Motor neuron (in vitro differentiated cells): ENCODE data around the gene UBR4. TPM values are rescaled to one million over a fixed set of nuclear protein-coding genes. Genes with fewer than 3 reads are reported as not detected.
A peak's percentile ranks its signal among the peaks of the same experiment; 100 is the strongest.

ENCODE experiments used
- ATAC-seq, 8 experiments: fragments of 200-7000 bp; cut with Tn5 transposase; replicated peaks in 6 of 8; 2 replicates each; pipeline ENCODE4 v1.8.0; 2021; ENCODE audit warnings: mild to moderate bottlenecking in 8 of 8, moderate library complexity in 8 of 8
- H3K27ac ChIP-seq, 2 donors: fragments of 250-450 bp; sonication (Bioruptor Pico); 2 replicates each; pipeline ENCODE4 v1.9.0; 2021; ENCODE audit warnings: antibody characterized with exemption in 2 of 2, mild to moderate bottlenecking in 2 of 2, moderate library complexity in 1 of 2
- H3K4me1 ChIP-seq, 2 donors: fragments of 250-450 bp; sonication (Bioruptor Pico); replicated peaks in 1 of 2; 2 replicates each; pipeline ENCODE4 v1.6.1; 2021; ENCODE audit warnings: antibody characterized with exemption in 2 of 2, mild to moderate bottlenecking in 2 of 2, moderate library complexity in 1 of 2
- H3K4me3 ChIP-seq, 5 donors: fragments of 250-450 bp; sonication (Bioruptor Pico); 2 replicates each; pipeline ENCODE4 v1.9.0; 2021; ENCODE audit warnings: antibody characterized with exemption in 5 of 5, mild to moderate bottlenecking in 5 of 5, moderate library complexity in 4 of 5
- WGBS, 10 experiments: fragments of 450-650 bp; shearing (Covaris generic); methylation state at CpG; one replicate each; pipeline ENCODE4 v1.0.0; 2022; 5-methylcytosine and 5-hydroxymethylcytosine counted together
- in situ Hi-C, 9 experiments: fragments of 400-800 bp; cut with MboI; loops; one replicate each; pipeline ENCODE4 v1.15.0; 2021; ENCODE audit warnings: low sequenced_read_pairs in 9 of 9, low pct_unique_long_range_greater_than_20kb in 2 of 9; ENCODE audit not compliant: unreplicated experiment in 9 of 9
- total RNA-seq, 8 experiments: library from RNA; unstranded; fragments of 300-600 nt; gene quantifications; 2 replicates each; pipeline versions ENCODE4 v1.2.3 to v1.2.4, GENCODE V29; 2022

Gene UBR4
- total RNA-seq, 8 experiments from 2014 or later = 67.4 to 206 (median 116) TPM

DNA sequence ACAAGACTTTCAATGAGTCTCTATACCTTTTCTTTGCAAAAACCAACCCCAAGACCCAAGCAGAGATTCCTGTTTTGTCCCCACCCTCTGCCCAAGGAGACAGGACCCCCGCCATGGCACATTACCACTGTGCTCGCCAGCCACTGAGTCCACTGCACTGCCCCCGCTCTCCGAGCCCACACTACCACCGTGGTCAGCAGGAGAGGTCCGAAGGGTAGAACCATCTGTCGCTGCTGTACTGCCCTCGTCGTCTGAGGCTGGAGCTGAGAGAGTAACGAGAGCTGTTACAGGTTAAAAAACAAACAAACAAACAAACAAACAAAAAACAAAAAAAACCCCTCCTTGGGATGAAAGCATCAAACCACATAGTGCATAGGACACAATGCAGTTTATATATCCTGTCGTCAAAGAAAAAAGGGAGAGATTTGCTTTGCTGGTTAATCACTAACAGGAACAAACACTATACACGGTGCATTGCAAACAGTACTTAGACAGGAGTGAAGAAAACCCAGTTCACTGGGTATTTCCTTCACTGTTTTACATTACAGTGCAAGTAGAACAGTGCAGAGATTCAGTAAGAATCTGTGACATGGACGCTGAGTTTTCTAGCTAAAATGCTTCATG is 71.0 kb downstream of the UBR4 start:
- in situ Hi-C loops = no loop called here
- Histone ChIP-seq H3K4me3 (no peak overlapping the region), H3K27ac (no peak overlapping the region), H3K4me1 (no peaks in the 10 kb centered on the region)
- WGBS, 10 experiments = 55 to 100% (median 83%) methylated on average over 1 to 13 of the region's 13 CpGs
- ATAC-seq = no peak

DNA sequence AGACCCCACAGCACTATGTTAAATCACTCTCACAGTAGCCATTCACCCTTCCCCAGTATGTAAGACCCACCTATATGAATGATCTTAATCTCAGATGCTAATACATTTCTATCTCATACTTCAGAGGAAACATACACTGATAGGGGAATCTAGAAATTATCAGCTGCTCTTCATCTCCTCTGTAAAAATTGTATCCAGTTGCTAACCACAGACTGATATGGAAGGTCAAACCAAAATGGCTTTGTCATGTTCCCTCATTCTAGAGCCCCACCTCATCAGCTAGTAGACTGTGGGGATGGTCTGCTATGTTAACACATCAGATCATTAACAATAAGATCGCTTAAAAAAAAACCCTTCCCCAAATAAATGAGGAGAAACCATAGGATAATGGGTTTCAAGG is 71.7 kb downstream of the UBR4 start:
- WGBS, 10 experiments = 89 to 100% (median 100%) methylated on average over 1 of the region's 1 CpG; no CpG with 5 or more reads in 4 of the 10 experiments
- Histone ChIP-seq H3K4me3 (no peak overlapping the region), H3K4me1 (no peaks in the 10 kb centered on the region), H3K27ac (no peak overlapping the region)
- ATAC-seq = no peak
- in situ Hi-C loops = no loop called here

DNA sequence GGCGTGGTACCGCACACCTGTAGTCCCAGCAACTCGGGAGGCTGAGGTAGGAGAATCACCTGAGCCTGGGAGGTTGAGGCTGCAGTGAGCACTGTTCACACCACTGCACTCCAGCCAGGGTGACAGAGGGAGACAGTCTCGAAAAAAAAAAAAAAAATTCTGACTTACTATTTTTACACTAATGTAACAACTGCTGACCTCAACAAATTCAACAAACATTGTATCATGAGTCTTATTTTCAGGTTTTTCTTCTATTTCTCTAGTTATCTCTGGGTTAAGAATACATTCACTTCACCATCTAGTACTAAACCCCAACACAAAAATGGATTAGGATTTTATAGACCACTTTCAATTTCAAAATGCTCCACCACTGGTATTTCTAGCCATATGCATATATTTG is 72.9 kb downstream of the UBR4 start:
- ATAC-seq = no peak
- WGBS, 10 experiments = 92 to 100% (median 100%) methylated on average over 1 to 4 of the region's 4 CpGs; no CpG with 5 or more reads in 1 of the 10 experiments
- H3K4me1 ChIP-seq = no peaks in the 10 kb centered on the region

GRCh38 chr1:19133360-19133759 is 76.7 kb downstream of the UBR4 start:
- 96 to 100% (median 100%) methylated on average over 1 to 2 of the region's 2 CpGs for WGBS, 10 experiments
- no peak for ATAC-seq
- Histone ChIP-seq H3K4me3 (no peak overlapping the region), H3K4me1 (no peaks in the 10 kb centered on the region), H3K27ac (no peak overlapping the region)
- in situ Hi-C loops = no loop called here

More for the DNA sequence above, 72.9 kb downstream of the UBR4 start:
- no peak overlapping the region for H3K4me3 ChIP-seq
- H3K27ac ChIP-seq = no peak overlapping the region
- in situ Hi-C loops = no loop called here

- in situ Hi-C loops = no loop called here
- no peak for ATAC-seq
- WGBS, 10 experiments = 58 to 89% (median 71%) methylated on average over 2 to 6 of the region's 6 CpGs
- H3K4me3 ChIP-seq = no peak overlapping the region
- H3K27ac ChIP-seq = no peak overlapping the region
- H3K4me1 ChIP-seq = no peaks in the 10 kb centered on the region
Observed at GRCh38 chr1:19130468-19130867, 79.6 kb downstream of the UBR4 start.

- peak in 2 of 8 experiments; percentile 80 to 95 for ATAC-seq
- 33 to 100% (median 100%) methylated on average over 1 to 6 of the region's 6 CpGs; no CpG with 5 or more reads in 1 of the 10 experiments for WGBS, 10 experiments
- Histone ChIP-seq H3K27ac (no peak overlapping the region), H3K4me1 (no peaks in the 10 kb centered on the region), H3K4me3 (no peak overlapping the region)
- in situ Hi-C loops = no loop called here
Observed at GRCh38 chr1:19128968-19129514, 81.0 kb downstream of the UBR4 start.

DNA sequence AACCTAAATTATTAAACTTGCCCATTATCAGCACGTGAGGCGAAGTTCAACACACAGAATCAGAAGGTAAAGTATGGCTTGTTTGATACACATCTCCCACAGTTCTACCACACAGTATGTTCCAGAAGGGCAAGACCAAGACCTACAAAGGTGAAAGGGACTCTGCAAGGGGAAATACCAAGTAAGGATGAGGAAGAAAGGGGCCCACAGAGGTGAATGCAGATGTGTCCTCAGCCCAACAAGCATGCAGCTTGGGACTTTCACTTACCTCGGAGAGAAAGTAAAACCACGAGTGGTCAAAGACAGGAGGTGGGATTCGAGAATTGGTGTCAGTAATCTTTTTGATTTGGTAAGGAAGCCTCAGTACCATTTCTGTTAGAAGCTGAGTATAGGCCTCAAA is 85.8 kb downstream of the UBR4 start:
- Histone ChIP-seq H3K4me1 (no peaks in the 10 kb centered on the region), H3K4me3 (no peak overlapping the region), H3K27ac (peak overlapping the region in 1 of 2 donors; percentile 17)
- in situ Hi-C loops = no loop called here
- no peak for ATAC-seq
- WGBS, 10 experiments = 91 to 100% (median 100%) methylated on average over 1 to 5 of the region's 5 CpGs; no CpG with 5 or more reads in 2 of the 10 experiments

GRCh38 chr1:19123837-19124236 is 86.2 kb downstream of the UBR4 start:
- no peak for ATAC-seq
- Histone ChIP-seq H3K4me1 (no peaks in the 10 kb centered on the region), H3K4me3 (no peak overlapping the region), H3K27ac (no peak overlapping the region)
- WGBS, 10 experiments = 80 to 100% (median 100%) methylated on average over 1 of the region's 1 CpG; no CpG with 5 or more reads in 3 of the 10 experiments
- in situ Hi-C loops = no loop called here

GRCh38 chr1:19122668-19123067 is 87.4 kb downstream of the UBR4 start:
- H3K4me3 ChIP-seq = no peak overlapping the region
- no peaks in the 10 kb centered on the region for H3K4me1 ChIP-seq
- H3K27ac ChIP-seq = no peak overlapping the region
- in situ Hi-C loops = no loop called here
- no peak for ATAC-seq
- 80 to 100% (median 91%) methylated on average over 2 to 10 of the region's 10 CpGs; no CpG with 5 or more reads in 1 of the 10 experiments for WGBS, 10 experiments

GRCh38 chr1:19121192-19121591 is 88.9 kb downstream of the UBR4 start:
- no peaks in the 10 kb centered on the region for H3K4me1 ChIP-seq
- H3K4me3 ChIP-seq = no peak overlapping the region
- 20 to 100% (median 91%) methylated on average over 1 to 7 of the region's 7 CpGs; no CpG with 5 or more reads in 2 of the 10 experiments for WGBS, 10 experiments
- no peak overlapping the region for H3K27ac ChIP-seq
- no peak for ATAC-seq
- in situ Hi-C loops = no loop called here

DNA sequence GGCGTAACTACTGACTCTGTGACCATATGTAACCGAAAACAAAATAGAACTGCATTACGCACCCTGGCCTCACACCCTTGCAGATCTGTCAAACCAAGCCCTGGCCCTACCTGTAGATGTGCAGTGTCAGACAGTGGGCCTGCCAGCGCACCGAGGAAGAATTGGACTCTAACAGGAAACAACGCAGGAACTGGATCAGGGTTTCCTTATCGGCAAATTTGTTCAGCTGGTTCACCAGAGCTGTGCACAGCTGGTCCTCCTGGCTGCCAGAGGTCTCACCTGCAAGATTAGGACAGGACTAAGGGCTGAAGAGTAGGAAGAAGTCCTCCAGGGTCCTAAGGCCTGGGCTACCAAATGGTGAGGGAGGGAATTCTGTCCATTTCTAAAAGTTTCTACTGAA is 90.0 kb downstream of the UBR4 start:
- H3K4me1 ChIP-seq = no peaks in the 10 kb centered on the region
- ATAC-seq = no peak
- WGBS, 10 experiments = 94 to 100% (median 97%) methylated on average over 2 to 7 of the region's 7 CpGs; no CpG with 5 or more reads in 3 of the 10 experiments
- no peak overlapping the region for H3K4me3 ChIP-seq
- in situ Hi-C loops = no loop called here
- H3K27ac ChIP-seq = no peak overlapping the region

DNA sequence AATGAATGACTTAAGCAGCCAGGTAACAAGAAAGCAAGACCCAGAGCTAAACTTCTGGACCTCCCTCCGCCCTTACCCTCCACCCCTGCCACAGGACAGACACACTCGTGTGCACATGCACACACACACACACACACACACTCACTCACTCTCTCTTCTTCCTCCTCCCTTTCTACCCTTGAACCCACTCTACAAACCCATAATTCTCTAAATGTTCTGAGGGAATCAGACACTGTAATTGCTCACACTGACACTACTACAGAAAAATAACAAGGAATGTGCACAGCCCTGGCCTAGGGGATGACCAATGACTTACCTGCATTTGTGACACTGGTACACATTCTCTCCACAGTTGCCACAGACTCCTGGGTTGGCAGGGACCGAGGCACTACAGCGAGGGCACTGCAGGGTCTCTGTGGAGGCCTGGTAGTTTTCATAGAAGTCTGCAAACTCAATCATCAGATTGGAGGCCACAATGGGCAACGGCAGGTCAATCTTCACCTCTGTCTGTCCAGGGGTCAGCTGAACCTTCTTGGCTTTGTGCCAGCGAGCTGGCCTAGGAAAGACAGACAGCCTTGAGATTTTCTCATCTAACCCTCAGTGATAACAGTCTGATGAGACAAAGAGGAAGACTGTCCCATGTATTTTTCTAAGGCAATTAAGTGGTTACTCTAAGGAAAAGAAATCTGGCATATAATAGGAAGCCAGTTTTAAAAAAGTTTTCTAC is 94.8 kb downstream of the UBR4 start:
- H3K27ac ChIP-seq = no peak overlapping the region
- ATAC-seq = no peak
- 20 to 100% (median 90%) methylated on average over 1 to 6 of the region's 6 CpGs; no CpG with 5 or more reads in 1 of the 10 experiments for WGBS, 10 experiments
- H3K4me3 ChIP-seq = no peak overlapping the region
- no peaks in the 10 kb centered on the region for H3K4me1 ChIP-seq
- in situ Hi-C loops = no loop called here

GRCh38 chr1:19113697-19114092 is 96.4 kb downstream of the UBR4 start:
- in situ Hi-C loops = no loop called here
- WGBS, 10 experiments = 65 to 100% (median 96%) methylated on average over 1 to 4 of the region's 4 CpGs; no CpG with 5 or more reads in 3 of the 10 experiments
- no peaks in the 10 kb centered on the region for H3K4me1 ChIP-seq
- ATAC-seq = peak in 3 of 8 experiments; percentile 43 to 53 (median 44)
- no peak overlapping the region for H3K27ac ChIP-seq
- no peak overlapping the region for H3K4me3 ChIP-seq
